PC-3 (cell line): ENCODE results near the gene TRPM7.

Experiments used
- EZH2 ChIP-seq: fragments of 300-600 bp; sonication (generic); IDR thresholded peaks from one replicate; pipeline ENCODE4 v1.6.1; 2017; ENCODE audit warnings: antibody characterized with exemption, mild to moderate bottlenecking, low read length; ENCODE audit not compliant: unreplicated experiment
- TF ChIP-seq, protein P1 (sequence below): fragments of 300-600 bp; sonication (generic); conservative IDR thresholded peaks from 2 replicates; pipeline ENCODE4 v1.5.1; 2017; ENCODE audit warnings: antibody characterized with exemption, low read depth, mild to moderate bottlenecking, low read length

DNA sequence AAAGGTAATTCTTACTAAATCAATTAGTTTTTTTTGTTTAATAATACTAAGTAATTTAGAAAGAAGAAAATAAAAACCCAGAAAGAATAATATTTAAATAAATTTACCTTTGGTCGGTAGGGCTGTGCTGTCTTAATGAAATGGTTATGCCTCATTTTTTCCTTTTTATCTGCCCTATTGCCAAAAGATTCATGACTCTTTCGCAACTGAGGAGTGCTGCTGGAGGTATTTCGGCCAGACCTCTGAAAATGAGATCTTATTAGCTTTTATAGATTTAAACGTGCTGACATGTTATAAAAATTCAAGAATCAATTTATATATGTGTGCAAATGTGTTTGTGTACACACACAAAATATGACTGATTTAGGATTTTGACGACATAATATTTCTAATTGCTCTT lies 73.0 kb downstream of the TRPM7 start:
- TF ChIP-seq, protein P1, sequence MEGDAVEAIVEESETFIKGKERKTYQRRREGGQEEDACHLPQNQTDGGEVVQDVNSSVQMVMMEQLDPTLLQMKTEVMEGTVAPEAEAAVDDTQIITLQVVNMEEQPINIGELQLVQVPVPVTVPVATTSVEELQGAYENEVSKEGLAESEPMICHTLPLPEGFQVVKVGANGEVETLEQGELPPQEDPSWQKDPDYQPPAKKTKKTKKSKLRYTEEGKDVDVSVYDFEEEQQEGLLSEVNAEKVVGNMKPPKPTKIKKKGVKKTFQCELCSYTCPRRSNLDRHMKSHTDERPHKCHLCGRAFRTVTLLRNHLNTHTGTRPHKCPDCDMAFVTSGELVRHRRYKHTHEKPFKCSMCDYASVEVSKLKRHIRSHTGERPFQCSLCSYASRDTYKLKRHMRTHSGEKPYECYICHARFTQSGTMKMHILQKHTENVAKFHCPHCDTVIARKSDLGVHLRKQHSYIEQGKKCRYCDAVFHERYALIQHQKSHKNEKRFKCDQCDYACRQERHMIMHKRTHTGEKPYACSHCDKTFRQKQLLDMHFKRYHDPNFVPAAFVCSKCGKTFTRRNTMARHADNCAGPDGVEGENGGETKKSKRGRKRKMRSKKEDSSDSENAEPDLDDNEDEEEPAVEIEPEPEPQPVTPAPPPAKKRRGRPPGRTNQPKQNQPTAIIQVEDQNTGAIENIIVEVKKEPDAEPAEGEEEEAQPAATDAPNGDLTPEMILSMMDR, result no peak
- no peak for TF ChIP-seq EZH2
